NT2/D1 (cell line): ENCODE data around the gene OR10H1.

ENCODE experiments used
- DNase-seq: peaks from one replicate; pipeline ENCODE4 v3.0.0-alpha.2; 2011; ENCODE audit warnings: low read depth, low spot score
- H3K27me3 ChIP-seq: 2 replicates; pipeline ENCODE4 v1.6.0; 2011; ENCODE audit warnings: mild to moderate bottlenecking; ENCODE audit not compliant: insufficient read length, insufficient read depth
- H3K36me3 ChIP-seq: 2 replicates; pipeline ENCODE4 v1.6.1; 2011; ENCODE audit warnings: mild to moderate bottlenecking, low read length, mixed read lengths; ENCODE audit not compliant: insufficient read depth, insufficient read length
- H3K4me1 ChIP-seq: 2 replicates; pipeline ENCODE4 v1.5.1; 2011; ENCODE audit not compliant: insufficient read depth, insufficient read length
- H3K4me3 ChIP-seq: 2 replicates; pipeline ENCODE4 v1.5.1; 2011; ENCODE audit warnings: low read depth; ENCODE audit not compliant: insufficient read length
- H3K9ac ChIP-seq: 2 replicates; pipeline ENCODE4 v1.6.0; 2011; ENCODE audit warnings: low read depth; ENCODE audit not compliant: insufficient read length
- H3K9me3 ChIP-seq: 2 replicates; pipeline ENCODE4 v1.5.1; 2011; ENCODE audit warnings: mild to moderate bottlenecking, low read length; ENCODE audit not compliant: insufficient read depth
- ZNF274 ChIP-seq: IDR thresholded peaks from 2 replicates; pipeline ENCODE4 v1.6.1; 2011; ENCODE audit warnings: mild to moderate bottlenecking, low read depth, low read length

Gene OR10H1

DNA sequence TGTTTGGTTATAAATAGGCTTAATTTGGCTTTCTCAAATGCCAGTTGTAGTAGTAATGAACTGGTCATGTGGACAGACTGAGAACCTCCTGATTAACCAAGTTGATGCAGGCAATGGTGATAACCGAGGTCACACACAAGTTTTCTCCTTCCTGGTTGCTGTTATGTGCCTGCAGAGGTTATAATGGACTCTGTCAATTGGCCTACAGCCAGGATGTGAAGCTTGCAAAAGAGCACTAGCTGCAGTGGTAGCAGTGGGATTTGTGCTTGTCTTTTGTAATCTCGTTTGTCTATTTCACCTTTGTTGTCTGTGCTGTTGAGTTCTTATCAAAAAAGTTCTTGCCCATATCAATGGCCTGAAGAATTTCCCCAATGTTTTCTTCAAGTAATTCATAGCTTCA lies 57.1 kb downstream of the OR10H1 start:
- no peaks in the 10 kb centered on the region for H3K9me3 ChIP-seq
- no peaks in the 10 kb centered on the region for H3K4me1 ChIP-seq
- H3K27me3 ChIP-seq: peaks cover 13% of the 10 kb centered on the region
- TF ChIP-seq ZNF274: no peak
- no peaks in the 10 kb centered on the region for H3K36me3 ChIP-seq
- no peak overlapping the region for H3K4me3 ChIP-seq
- DNase-seq: no peak
- no peak overlapping the region for H3K9ac ChIP-seq
